ENCODE measurements around the gene RPRD1B.

Gene RPRD1B

GRCh38 chr20:38011696-38012095, 21.9 kb upstream of the RPRD1B start:
- no peak for DNase-seq (ENCODE audit: low read depth)
- in situ Hi-C loops (cut with HindIII; ENCODE audit: low sequenced_read_pairs), result no loop called here
- no peak overlapping the region for H3K4me3 ChIP-seq (ENCODE audit: low read depth, low read length)
- TF ChIP-seq CTCF (IDR thresholded peaks at IDR 0.05; ENCODE audit: low read depth, low read length, missing control alignments), result no peak

- DNase-seq (ENCODE audit: low read depth), result no peak
- no peak for TF ChIP-seq CTCF (IDR thresholded peaks at IDR 0.05; ENCODE audit: low read depth, low read length, missing control alignments)
- in situ Hi-C loops (cut with HindIII; ENCODE audit: low sequenced_read_pairs), result no loop called here
- no peak overlapping the region for H3K4me3 ChIP-seq (ENCODE audit: low read depth, low read length)
Measured at GRCh38 chr20:38012332-38012731, 21.2 kb upstream of the RPRD1B start.

- in situ Hi-C loops (cut with HindIII; ENCODE audit: low sequenced_read_pairs), result no loop called here
- no peak overlapping the region for H3K4me3 ChIP-seq (ENCODE audit: low read depth, low read length)
- no peak for DNase-seq (ENCODE audit: low read depth)
- TF ChIP-seq CTCF (IDR thresholded peaks at IDR 0.05; ENCODE audit: low read depth, low read length, missing control alignments), result no peak
Measured at GRCh38 chr20:38013887-38014286, 19.7 kb upstream of the RPRD1B start.

GRCh38 chr20:38017959-38018358, 15.6 kb upstream of the RPRD1B start:
- no peak overlapping the region for H3K4me3 ChIP-seq (ENCODE audit: low read depth, low read length)
- no peak for TF ChIP-seq CTCF (IDR thresholded peaks at IDR 0.05; ENCODE audit: low read depth, low read length, missing control alignments)
- in situ Hi-C loops (cut with HindIII; ENCODE audit: low sequenced_read_pairs), result no loop called here
- no peak for DNase-seq (ENCODE audit: low read depth)

- TF ChIP-seq CTCF (IDR thresholded peaks at IDR 0.05; ENCODE audit: low read depth, low read length, missing control alignments), result no peak
- H3K4me3 ChIP-seq (ENCODE audit: low read depth, low read length), result no peak overlapping the region
- DNase-seq (ENCODE audit: low read depth), result no peak
- in situ Hi-C loops (cut with HindIII; ENCODE audit: low sequenced_read_pairs), result no loop called here
Measured at GRCh38 chr20:38018385-38018784, 15.2 kb upstream of the RPRD1B start.

GRCh38 chr20:38021087-38021772, 12.3 kb upstream of the RPRD1B start:
- no peak for DNase-seq (ENCODE audit: low read depth)
- in situ Hi-C loops (cut with HindIII; ENCODE audit: low sequenced_read_pairs), result no loop called here
- TF ChIP-seq CTCF (IDR thresholded peaks at IDR 0.05; ENCODE audit: low read depth, low read length, missing control alignments), result no peak
- no peak overlapping the region for H3K4me3 ChIP-seq (ENCODE audit: low read depth, low read length)

All from astrocyte of the cerebellum (primary cell).